BLaER1 treated with 17β-estradiol and CSF1 and Interleukin-3, amounts not matched to agents 10 nM and 100 nM (cell line): ENCODE results near the gene ZNF169.
"Not testable (repeated sequence)": the region's sequence is repeated elsewhere in the genome, so short reads cannot be mapped to it uniquely, and the experiment has no call there.

Source experiments
- H3K27ac ChIP-seq, 11 experiments: shearing (Covaris generic); formaldehyde crosslinking; 2 replicates each; pipeline ENCODE4 v1.8.1; 2022
- H3K27me3 ChIP-seq, 11 experiments: shearing (Covaris generic); formaldehyde crosslinking; 2 replicates each; pipeline ENCODE4 v1.8.1; 2022
- H3K36me3 ChIP-seq, 11 experiments: shearing (Covaris generic); formaldehyde crosslinking; 2 replicates each; pipeline ENCODE4 v1.8.1; 2022
- H3K4me1 ChIP-seq, 10 experiments: shearing (Covaris generic); formaldehyde crosslinking; 2 replicates each; pipeline ENCODE4 v1.8.1; 2022
- H3K4me2 ChIP-seq, 11 experiments: shearing (Covaris generic); formaldehyde crosslinking; 2 replicates each; pipeline ENCODE4 v1.8.1; 2022
- H3K4me3 ChIP-seq, 10 experiments: shearing (Covaris generic); formaldehyde crosslinking; 2 replicates each; pipeline ENCODE4 v1.8.1; 2022
- H3K9ac ChIP-seq, 11 experiments: shearing (Covaris generic); formaldehyde crosslinking; 2 replicates each; pipeline ENCODE4 v1.8.1; 2022
- H3K9me3 ChIP-seq, 11 experiments: shearing (Covaris generic); formaldehyde crosslinking; replicated peaks in 1 of 11; 2 replicates each; pipeline ENCODE4 v1.8.1; 2022
- H4K20me1 ChIP-seq, 11 experiments: shearing (Covaris generic); formaldehyde crosslinking; 2 replicates each; pipeline ENCODE4 v1.8.1; 2022

The ZNF169 gene

GRCh38 chr9:94340750-94341149 lies 81.7 kb downstream of the ZNF169 start:
- not testable (repeated sequence) for H3K9me3 ChIP-seq, H3K36me3 ChIP-seq, H4K20me1 ChIP-seq, H3K4me1 ChIP-seq, H3K27ac ChIP-seq, H3K27me3 ChIP-seq, H3K4me3 ChIP-seq, H3K4me2 ChIP-seq, H3K9ac ChIP-seq

- not testable (repeated sequence) for H4K20me1 ChIP-seq, H3K4me3 ChIP-seq, H3K4me2 ChIP-seq, H3K27me3 ChIP-seq, H3K9me3 ChIP-seq, H3K4me1 ChIP-seq, H3K36me3 ChIP-seq, H3K27ac ChIP-seq, H3K9ac ChIP-seq
Measured at GRCh38 chr9:94341703-94342102, 82.6 kb downstream of the ZNF169 start.

- H3K9me3 ChIP-seq, H3K27me3 ChIP-seq, H4K20me1 ChIP-seq, H3K36me3 ChIP-seq, H3K27ac ChIP-seq, H3K4me3 ChIP-seq, H3K4me1 ChIP-seq, H3K9ac ChIP-seq, H3K4me2 ChIP-seq: not testable (repeated sequence)
Measured at GRCh38 chr9:94347451-94347850, 88.4 kb downstream of the ZNF169 start.

- H3K9me3 ChIP-seq, H3K9ac ChIP-seq, H3K4me3 ChIP-seq, H3K36me3 ChIP-seq, H3K27ac ChIP-seq, H4K20me1 ChIP-seq, H3K4me1 ChIP-seq, H3K27me3 ChIP-seq, H3K4me2 ChIP-seq: not testable (repeated sequence)
Measured at GRCh38 chr9:94348754-94349153, 89.7 kb downstream of the ZNF169 start.
